Measurements from ENCODE around the gene NFATC2.

GRCh38 chr20:51492167-51493092 is 50.1 kb downstream of the NFATC2 start:
- TF ChIP-seq CTCF (conservative IDR thresholded peaks at IDR 0.05; ENCODE audit: low read depth, low read length): no peak
- no peak for TF ChIP-seq POLR2A (IDR thresholded peaks at IDR 0.05; ENCODE audit: low read depth, low read length)
- no peak for TF ChIP-seq RAD21 (IDR thresholded peaks at IDR 0.05; ENCODE audit: low read length)
- TF ChIP-seq CHD1 (IDR thresholded peaks at IDR 0.05; ENCODE audit: low read depth, low read length): no peak
- no peak for TF ChIP-seq USF2 (IDR thresholded peaks at IDR 0.05; ENCODE audit: low read depth, low read length)
- TF ChIP-seq MAZ (IDR thresholded peaks at IDR 0.05; ENCODE audit: borderline replicate concordance, low read depth, low read length): no peak

Data from IMR-90 (cell line).